Astrocyte (in vitro differentiated cells and primary cell): Measurements from ENCODE around the gene OSCP1.

Experiments used
- EZH2 ChIP-seq: IDR thresholded peaks from 2 replicates; pipeline ENCODE4 v1.6.1; 2012; ENCODE audit warnings: mild to moderate bottlenecking, low read length, inconsistent platforms; ENCODE audit not compliant: insufficient read depth
- TF ChIP-seq, protein P1 (sequence below): IDR thresholded peaks from 2 replicates; pipeline ENCODE4 v1.5.1; 2011; ENCODE audit warnings: low read depth, mild to moderate bottlenecking, inconsistent platforms, low read length, moderate library complexity; ENCODE audit not compliant: insufficient read depth

DNA sequence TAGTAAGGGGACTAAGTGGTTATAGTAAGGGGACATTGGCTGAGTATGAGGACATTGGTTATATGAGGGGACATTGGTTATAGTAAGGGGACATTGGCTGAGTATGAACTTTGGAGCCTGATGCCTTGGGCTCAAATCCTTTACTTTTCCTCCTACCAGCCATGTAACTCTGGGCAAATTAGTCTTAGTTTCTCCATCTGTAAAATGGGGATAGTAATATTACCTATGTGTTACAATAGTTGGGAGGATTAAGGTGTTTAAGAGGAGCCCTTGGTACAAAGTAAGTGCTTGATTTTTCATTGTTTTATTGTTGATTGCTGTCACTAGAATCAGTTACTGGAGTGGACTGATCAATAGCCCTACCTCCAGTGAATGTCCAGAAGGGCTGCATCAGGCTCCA, 2.8 kb downstream of the OSCP1 start:
- TF ChIP-seq, protein P1, sequence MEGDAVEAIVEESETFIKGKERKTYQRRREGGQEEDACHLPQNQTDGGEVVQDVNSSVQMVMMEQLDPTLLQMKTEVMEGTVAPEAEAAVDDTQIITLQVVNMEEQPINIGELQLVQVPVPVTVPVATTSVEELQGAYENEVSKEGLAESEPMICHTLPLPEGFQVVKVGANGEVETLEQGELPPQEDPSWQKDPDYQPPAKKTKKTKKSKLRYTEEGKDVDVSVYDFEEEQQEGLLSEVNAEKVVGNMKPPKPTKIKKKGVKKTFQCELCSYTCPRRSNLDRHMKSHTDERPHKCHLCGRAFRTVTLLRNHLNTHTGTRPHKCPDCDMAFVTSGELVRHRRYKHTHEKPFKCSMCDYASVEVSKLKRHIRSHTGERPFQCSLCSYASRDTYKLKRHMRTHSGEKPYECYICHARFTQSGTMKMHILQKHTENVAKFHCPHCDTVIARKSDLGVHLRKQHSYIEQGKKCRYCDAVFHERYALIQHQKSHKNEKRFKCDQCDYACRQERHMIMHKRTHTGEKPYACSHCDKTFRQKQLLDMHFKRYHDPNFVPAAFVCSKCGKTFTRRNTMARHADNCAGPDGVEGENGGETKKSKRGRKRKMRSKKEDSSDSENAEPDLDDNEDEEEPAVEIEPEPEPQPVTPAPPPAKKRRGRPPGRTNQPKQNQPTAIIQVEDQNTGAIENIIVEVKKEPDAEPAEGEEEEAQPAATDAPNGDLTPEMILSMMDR, result no peak
- no peak for TF ChIP-seq EZH2
